ENCODE results near the gene SOCS4.

GRCh38 chr14:54985156-54985555 is 41.9 kb upstream of the SOCS4 start:
- TF ChIP-seq EZH2 (IDR thresholded peaks at IDR 0.05), result no peak
- TF ChIP-seq POLR2AphosphoS5 (IDR thresholded peaks at IDR 0.05; ENCODE audit: borderline replicate concordance, low read depth, low read length), result no peak
- TF ChIP-seq FOXP2 (optimal IDR thresholded peaks at IDR 0.05; ENCODE audit: control extremely low read depth, extremely low read length, insufficient read depth), result no peak

All from SK-N-MC (cell line).